Globus pallidus (tissue), 1 donor: ENCODE data around the gene STARD13.
A peak's percentile ranks its signal among the peaks of the same experiment; 100 is the strongest.

Experiments
- DNase-seq: peaks from one replicate; pipeline ENCODE4 v3.0.0-alpha.2; 2015; ENCODE audit warnings: low spot score

The STARD13 gene

DNA sequence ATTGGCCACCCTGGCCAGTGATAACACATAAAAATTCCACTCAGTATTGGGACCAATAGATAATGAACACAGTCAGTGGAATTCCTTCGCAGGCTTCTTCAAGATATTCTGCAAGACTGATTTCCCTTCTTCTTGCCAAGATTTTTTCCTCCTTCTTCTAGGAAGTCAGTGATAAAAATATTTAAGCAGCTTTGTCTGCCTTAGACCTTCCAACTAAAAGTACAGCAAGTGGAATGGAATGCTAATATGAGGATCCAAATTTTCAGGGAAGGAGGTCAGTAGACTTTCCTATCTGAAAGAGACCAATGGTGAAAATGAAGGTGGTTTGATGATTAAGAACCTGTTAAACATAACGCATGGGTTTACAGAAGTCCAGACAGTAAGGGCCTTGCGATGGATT, 9.6 kb downstream of the STARD13 start:
- DNase-seq: no peak

- DNase-seq: no peak
These were observed 11.3 kb downstream of the STARD13 start for GRCh38 chr13:33274264-33274663.

- no peak for DNase-seq
These were observed 12.9 kb downstream of the STARD13 start for GRCh38 chr13:33272531-33273124.

- no peak for DNase-seq
These were observed 13.8 kb downstream of the STARD13 start for GRCh38 chr13:33271759-33272158.

- no peak for DNase-seq
These were observed 14.5 kb downstream of the STARD13 start for GRCh38 chr13:33270895-33271538.

DNA sequence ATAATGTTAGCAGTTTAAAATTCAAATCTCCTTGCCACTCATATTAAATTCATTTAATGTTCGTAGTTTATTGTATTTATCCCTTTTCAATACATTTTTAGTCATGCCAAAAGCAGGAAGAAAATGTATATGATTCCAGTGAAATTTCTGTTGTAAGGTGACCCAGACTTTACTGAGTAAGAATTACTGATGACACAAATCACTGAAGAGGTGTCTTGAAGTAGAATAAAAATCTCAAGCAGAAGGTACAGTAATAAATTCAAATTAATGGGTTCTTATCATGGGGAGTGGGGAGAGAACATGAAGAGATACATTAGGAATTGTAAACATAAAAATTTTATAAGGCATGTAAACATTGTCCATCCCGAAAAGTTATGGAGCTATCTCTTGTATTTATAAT, 19.9 kb downstream of the STARD13 start:
- DNase-seq: no peak

GRCh38 chr13:33265133-33265532, 20.4 kb downstream of the STARD13 start:
- no peak for DNase-seq

- no peak for DNase-seq
These were observed 21.0 kb downstream of the STARD13 start for GRCh38 chr13:33264620-33264978.

DNA sequence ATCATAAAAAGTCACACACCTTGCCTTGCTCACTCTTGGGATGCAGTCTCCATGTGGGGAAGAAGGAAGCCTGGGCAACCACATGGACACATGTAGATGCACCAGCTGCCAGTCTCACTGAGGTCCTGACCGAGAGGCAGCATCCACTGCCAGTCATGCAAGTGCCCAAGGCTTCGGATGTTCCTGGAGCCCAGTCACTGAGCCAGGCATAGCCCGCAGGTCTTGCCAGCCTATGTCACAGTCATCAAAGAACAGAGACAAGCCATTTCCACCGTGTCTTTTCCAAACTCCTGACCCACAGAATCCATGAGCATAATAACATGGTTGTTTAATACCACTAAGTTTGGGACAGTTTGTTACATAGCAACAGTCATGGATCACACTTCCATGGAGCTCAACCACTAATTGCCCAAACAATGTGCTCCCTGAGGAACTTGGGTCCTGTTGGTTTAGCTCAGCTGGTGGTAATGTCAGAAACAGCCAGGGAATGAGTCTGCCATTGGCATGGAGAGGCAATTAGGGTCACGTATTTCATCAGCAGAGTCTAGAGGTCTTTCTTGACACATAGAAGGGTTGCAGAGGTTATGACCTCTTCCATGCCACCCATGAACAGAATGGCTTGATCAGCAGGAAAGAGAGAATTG, 21.5 kb downstream of the STARD13 start:
- DNase-seq: no peak

GRCh38 chr13:33263484-33263883, 22.1 kb downstream of the STARD13 start:
- DNase-seq: peak; percentile 46

DNA sequence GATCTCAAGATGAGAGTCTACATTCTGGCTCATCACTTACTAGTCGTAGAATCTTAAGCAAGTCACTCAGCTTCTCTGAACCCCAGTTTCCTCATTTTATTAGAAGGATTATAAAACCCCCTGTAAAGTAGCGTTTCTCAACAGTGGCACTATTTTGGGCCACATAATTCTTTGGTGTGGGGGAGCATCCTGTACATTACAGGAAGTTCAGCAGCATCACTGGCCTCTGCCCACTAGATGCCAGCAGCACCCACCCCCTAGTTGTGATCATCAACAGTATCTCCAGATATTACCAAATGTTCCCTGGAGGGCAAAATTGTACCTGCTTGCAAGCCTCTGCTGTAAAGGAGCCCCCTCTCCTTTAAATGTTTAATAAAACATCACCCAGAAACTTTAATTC, 22.6 kb downstream of the STARD13 start:
- peak; percentile 61 for DNase-seq

DNA sequence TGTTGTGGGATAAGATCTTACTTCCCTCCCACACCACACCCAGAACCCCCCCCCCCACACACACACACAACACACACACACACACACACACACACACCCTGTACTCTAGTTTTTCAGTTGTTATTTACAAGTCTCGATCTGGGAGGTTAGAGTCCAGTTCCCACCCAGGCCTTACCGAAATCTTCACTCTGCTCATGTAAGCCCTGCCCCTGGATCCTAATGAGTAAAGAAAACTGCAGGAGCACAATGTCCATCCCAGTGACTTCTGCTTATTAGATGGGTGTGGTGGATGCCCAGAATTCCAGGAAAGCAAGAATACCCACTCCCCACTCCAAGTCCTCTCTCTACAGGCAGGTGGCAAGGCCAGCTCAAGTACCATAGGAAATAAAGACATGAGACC, 23.0 kb downstream of the STARD13 start:
- DNase-seq: no peak

DNA sequence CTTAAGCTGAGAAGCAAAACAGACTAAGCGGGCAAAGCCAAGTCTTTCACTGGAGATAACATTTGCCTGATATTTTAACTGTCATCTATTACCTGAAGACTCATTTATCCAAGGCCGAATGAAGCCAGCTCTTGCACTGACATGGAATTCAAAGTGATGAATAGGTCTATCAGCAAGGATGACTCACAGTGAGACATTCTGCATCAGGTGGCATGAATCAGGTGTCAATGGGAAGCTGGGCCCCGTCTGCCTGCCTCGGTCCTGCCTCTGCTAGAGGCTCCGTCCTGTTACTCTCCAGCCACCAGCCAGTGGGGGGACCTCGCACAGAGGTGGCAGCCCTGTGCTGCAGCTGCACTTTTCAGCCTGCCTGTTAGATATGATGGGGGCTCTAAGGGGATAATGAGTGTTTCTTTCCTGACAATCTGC, 23.5 kb downstream of the STARD13 start:
- no peak for DNase-seq

DNA sequence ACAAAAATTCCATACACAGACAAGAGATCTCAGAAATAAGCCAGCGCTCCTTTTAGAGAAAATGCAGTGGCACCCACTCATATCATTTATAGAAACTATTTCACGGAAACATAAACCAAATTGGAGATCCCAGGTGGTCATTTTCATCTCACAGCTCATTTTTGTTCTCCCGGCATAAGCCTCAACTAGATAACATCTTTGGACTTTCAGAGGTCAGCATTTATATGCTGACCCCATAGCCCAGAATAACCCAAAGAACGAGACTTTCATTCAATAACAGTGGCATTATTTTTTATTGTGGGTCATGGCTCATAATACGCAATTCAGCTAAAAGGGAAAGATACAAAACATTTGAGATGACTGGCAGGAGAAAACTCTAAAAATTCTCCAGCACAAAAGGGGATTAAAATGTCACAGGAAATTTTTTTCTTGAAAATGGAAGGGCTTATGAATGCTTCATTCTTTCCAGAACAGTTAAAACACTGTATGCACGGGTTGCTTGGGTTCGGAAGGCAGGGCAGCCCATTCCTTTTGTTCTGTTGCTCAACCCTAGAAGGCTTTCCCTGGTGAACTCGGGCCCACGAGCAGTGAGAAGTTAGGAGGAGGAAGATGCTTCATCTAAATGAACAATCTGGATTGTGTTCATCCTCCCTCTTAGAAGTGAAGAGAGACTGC, 24.0 kb downstream of the STARD13 start:
- peak; percentile 81 for DNase-seq

DNA sequence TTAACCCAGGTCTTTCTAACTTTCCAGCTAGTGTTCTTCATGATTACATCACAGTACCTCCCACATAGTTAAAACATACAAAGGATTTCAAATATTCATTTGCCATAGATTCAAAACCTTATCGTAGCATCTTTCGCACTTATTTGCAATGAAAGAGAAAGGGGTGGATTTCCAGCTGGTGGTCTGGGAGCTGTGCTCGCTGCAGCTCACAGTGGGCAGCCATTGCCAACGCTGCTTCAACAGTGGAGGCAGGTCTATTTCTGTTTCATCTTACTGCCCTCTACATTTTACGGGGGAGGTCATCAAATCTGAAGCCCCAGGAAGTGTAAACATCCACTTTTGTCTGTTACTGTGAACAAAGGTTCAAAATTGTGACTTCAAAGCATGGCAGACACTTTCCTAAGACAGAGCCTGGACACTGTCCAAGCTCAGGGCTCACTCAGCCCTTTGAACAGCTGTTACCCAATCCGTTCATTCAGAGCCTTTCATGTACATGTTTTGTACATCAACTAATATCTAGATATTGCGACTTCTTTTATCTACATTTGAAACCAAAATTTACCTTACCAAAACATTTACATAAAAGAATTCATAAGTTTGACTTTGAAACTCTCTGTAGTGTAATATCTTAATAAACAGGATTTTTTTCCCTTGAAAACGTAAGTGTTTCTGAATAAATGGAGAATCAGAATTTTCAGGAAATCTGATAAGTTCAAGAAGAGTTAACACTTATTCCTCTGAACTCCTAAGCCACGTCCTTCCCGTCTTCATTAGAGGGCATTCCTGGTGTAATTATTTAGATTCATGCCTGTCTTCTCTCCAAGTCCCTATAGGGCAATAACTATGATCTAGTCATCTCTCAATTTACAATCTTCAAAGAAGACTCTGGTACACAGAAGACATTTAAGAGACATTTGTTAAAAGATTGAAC, 25.1 kb downstream of the STARD13 start:
- DNase-seq: peak; percentile 57

- DNase-seq: no peak
These were observed 26.3 kb downstream of the STARD13 start for GRCh38 chr13:33259296-33259695.

- DNase-seq: no peak
These were observed 26.8 kb downstream of the STARD13 start for GRCh38 chr13:33258808-33259193.

DNA sequence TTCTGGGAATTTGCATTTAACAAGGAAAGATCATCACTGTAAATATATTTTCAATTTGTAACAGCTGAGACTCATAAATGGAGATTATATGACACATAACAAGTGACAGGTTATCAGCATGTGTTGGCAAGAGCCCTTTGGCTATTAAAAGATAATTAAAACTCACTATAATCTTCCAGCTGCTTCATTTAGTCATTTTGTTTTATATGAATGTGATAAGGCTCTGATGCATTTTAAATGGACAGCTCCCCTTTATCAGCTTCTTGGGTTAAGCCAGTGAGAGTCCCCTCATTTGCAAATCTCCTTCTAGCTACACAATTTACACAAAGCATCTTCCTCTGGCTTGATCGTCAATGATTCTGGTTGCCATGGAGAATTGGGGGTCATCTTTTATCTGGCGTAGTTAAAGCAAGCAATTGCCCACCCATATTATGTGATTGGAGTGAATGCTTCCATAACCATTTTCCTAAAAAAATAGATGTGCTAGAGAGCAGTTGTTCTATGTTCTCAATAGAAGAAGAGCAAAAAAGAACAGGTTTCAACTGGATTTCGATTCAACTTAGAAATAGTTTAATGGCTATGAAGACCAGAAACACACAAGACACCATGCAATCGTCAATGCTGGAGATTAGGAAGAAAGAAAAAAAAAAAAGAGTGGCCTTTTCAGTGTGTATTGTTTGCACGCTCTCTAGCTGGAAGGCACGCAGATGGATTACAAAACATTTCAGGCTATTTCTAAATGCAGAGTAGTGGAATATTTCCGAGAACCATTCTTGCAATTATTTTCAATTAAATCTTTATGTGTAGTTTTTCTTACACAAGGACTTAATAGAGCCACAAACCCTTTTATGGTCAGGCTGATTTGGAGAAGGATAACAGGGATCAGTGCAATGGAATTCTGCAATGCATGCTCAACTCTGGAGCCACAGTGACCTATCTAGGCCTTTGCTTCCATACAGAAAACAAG, 27.4 kb downstream of the STARD13 start:
- peak; percentile 63 for DNase-seq

- no peak for DNase-seq
These were observed 29.3 kb downstream of the STARD13 start for GRCh38 chr13:33256148-33256840.

GRCh38 chr13:33252135-33252534, 33.4 kb downstream of the STARD13 start:
- no peak for DNase-seq
